Vagina (tissue), 2 donors: ENCODE measurements around the gene NCAPD3. TPM values are rescaled to one million over a fixed set of nuclear protein-coding genes. Genes with fewer than 3 reads are reported as not detected.

Experiments used
- DNase-seq, 2 donors: peaks; one replicate each; pipeline ENCODE4 v3.0.0-alpha.2; 2017; ENCODE audit errors: extremely low spot score in 2 of 2
- H3K27ac ChIP-seq: fragments of 200-600 bp; sonication (generic); one replicate; pipeline ENCODE4 v1.5.1; 2019
- H3K27me3 ChIP-seq: fragments of 200-600 bp; sonication (generic); one replicate; pipeline ENCODE4 v1.5.1; 2019
- H3K36me3 ChIP-seq, 2 donors: fragments of 200-600 bp; sonication (generic); one replicate each; pipeline ENCODE4 v1.5.1; 2017 to 2019
- H3K4me1 ChIP-seq: fragments of 200-600 bp; sonication (generic); one replicate; pipeline ENCODE4 v1.5.1; 2019
- H3K4me3 ChIP-seq, 2 donors: fragments of 200-600 bp; sonication (generic); 1 replicate in 1 of 2; 2 replicates in 1 of 2; pipeline ENCODE4 v1.5.1; 2016 to 2019
- H3K9me3 ChIP-seq: fragments of 200-600 bp; sonication (generic); one replicate; pipeline ENCODE4 v1.5.1; 2019
- CTCF ChIP-seq, 3 experiments: fragments of 450-650 bp in 2 of 3; fragments of 200-600 bp in 1 of 3; sonication (generic) in 1 of 3; IDR thresholded peaks; one replicate each; pipeline ENCODE4 v1.5.1; 2017 to 2019; ENCODE audit warnings: antibody characterized with exemption in 3 of 3, mild to moderate bottlenecking in 2 of 3, moderate library complexity in 2 of 3
- POLR2A ChIP-seq, 2 donors: fragments of 450-650 bp; IDR thresholded peaks; one replicate each; pipeline ENCODE4 v1.6.1; 2017; ENCODE audit warnings: antibody characterized with exemption in 2 of 2, mild to moderate bottlenecking in 2 of 2, moderate library complexity in 2 of 2
- POLR2AphosphoS5 ChIP-seq, 2 donors: sonication (generic); formaldehyde crosslinking; IDR thresholded peaks; one replicate each; pipeline ENCODE4 v1.9.0; 2017; ENCODE audit warnings: antibody characterized with exemption in 2 of 2, mild to moderate bottlenecking in 2 of 2, low read depth in 1 of 2; ENCODE audit not compliant: insufficient read depth in 1 of 2
- intact Hi-C: fragments of 100-400 bp; cut with DNase I; formaldehyde crosslinking; loops from one replicate; pipeline ENCODE4 v1.15.1; 2023
- total RNA-seq: library from RNA; depleted of rRNA; stranded (reverse); fragments of >200 nt; gene quantifications from one replicate; pipeline ENCODE4 v1.2.3, GENCODE V29; 2016

Gene NCAPD3
- total RNA-seq, 1 donor from 2014 or later, result 18.4 TPM

GRCh38 chr11:134153147-134153905 is 70.4 kb downstream of the NCAPD3 start:
- Histone ChIP-seq H3K27me3 (no peaks in the 10 kb centered on the region), H3K4me1 (no peaks in the 10 kb centered on the region), H3K27ac (no peak overlapping the region), H3K4me3 (no peak overlapping the region), H3K9me3 (no peaks in the 10 kb centered on the region), H3K36me3 (peaks cover 0 to 57% of the 10 kb centered on the region in 2 donors)
- DNase-seq, result no peak
- TF ChIP-seq CTCF (IDR thresholded peaks at IDR 0.05) (no peak), POLR2A (IDR thresholded peaks at IDR 0.05) (no peak), POLR2AphosphoS5 (IDR thresholded peaks at IDR 0.05; ENCODE audit: insufficient read depth in 1 of 2, low read depth in 1 of 2) (no peak)
- intact Hi-C loops, result no loop called here

GRCh38 chr11:134152696-134153095 is 71.1 kb downstream of the NCAPD3 start:
- intact Hi-C loops, result no loop called here
- Histone ChIP-seq H3K27me3 (no peaks in the 10 kb centered on the region), H3K27ac (no peak overlapping the region), H3K4me1 (no peaks in the 10 kb centered on the region), H3K36me3 (peaks cover 0 to 63% of the 10 kb centered on the region in 2 donors), H3K4me3 (no peak overlapping the region), H3K9me3 (no peaks in the 10 kb centered on the region)
- no peak for TF ChIP-seq CTCF (IDR thresholded peaks at IDR 0.05)
- no peak for DNase-seq

DNA sequence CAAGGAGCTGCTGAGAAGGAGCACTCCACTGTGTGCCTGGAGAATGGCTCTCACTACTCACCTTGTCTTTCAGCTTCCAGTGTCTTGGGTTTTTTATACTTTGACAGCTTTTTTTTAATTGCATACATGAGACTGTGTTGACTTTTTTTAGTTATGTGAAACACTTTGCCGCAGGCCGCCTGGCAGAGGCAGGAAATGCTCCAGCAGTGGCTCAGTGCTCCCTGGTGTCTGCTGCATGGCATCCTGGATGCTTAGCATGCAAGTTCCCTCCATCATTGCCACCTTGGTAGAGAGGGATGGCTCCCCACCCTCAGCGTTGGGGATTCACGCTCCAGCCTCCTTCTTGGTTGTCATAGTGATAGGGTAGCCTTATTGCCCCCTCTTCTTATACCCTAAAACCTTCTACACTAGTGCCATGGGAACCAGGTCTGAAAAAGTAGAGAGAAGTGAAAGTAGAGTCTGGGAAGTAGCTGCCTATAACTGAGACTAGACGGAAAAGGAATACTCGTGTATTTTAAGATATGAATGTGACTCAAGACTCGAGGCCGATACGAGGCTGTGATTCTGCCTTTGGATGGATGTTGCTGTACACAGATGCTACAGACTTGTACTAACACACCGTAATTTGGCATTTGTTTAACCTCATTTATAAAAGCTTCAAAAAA is 72.6 kb downstream of the NCAPD3 start:
- Histone ChIP-seq H3K27me3 (no peaks in the 10 kb centered on the region), H3K4me3 (no peak overlapping the region), H3K27ac (no peak overlapping the region), H3K36me3 (peaks cover 0 to 57% of the 10 kb centered on the region in 2 donors), H3K4me1 (no peaks in the 10 kb centered on the region), H3K9me3 (no peaks in the 10 kb centered on the region)
- no peak for TF ChIP-seq POLR2AphosphoS5 (IDR thresholded peaks at IDR 0.05; ENCODE audit: insufficient read depth in 1 of 2, low read depth in 1 of 2)
- DNase-seq, result no peak
- intact Hi-C loops, result no loop called here

- Histone ChIP-seq H3K27me3 (no peaks in the 10 kb centered on the region), H3K4me3 (no peak overlapping the region), H3K4me1 (no peaks in the 10 kb centered on the region), H3K9me3 (no peaks in the 10 kb centered on the region), H3K36me3 (peaks cover 0 to 58% of the 10 kb centered on the region in 2 donors), H3K27ac (no peak overlapping the region)
- DNase-seq, result no peak
- intact Hi-C loops, result no loop called here
- TF ChIP-seq CTCF (IDR thresholded peaks at IDR 0.05) (no peak), POLR2AphosphoS5 (IDR thresholded peaks at IDR 0.05; ENCODE audit: insufficient read depth in 1 of 2, low read depth in 1 of 2) (no peak), POLR2A (IDR thresholded peaks at IDR 0.05) (no peak)
Measured at GRCh38 chr11:134150195-134150903, 73.4 kb downstream of the NCAPD3 start.

- Histone ChIP-seq H3K36me3 (peaks cover 0 to 61% of the 10 kb centered on the region in 2 donors), H3K27me3 (no peaks in the 10 kb centered on the region), H3K9me3 (no peaks in the 10 kb centered on the region), H3K4me1 (no peaks in the 10 kb centered on the region), H3K27ac (no peak overlapping the region), H3K4me3 (no peak overlapping the region)
- DNase-seq, result no peak
- intact Hi-C loops, result loop anchor here (10.0 kb wide), 1 partner anchor 235 kb away; no protein-coding TSS in a partner anchor
- TF ChIP-seq CTCF (IDR thresholded peaks at IDR 0.05) (no peak), POLR2AphosphoS5 (IDR thresholded peaks at IDR 0.05; ENCODE audit: insufficient read depth in 1 of 2, low read depth in 1 of 2) (no peak), POLR2A (IDR thresholded peaks at IDR 0.05) (no peak)
Measured at GRCh38 chr11:134149371-134149770, 74.4 kb downstream of the NCAPD3 start.
